ENCODE results near the gene SUSD2. TPM values are rescaled to one million over a fixed set of nuclear protein-coding genes. Genes with fewer than 3 reads are reported as not detected.

Gene SUSD2
- total and polyA plus RNA-seq, 2 of the 8 experiments (the other 6 are each of a cell fraction or from before 2014, with no cell fraction given) = 2.0 to 4.8 TPM

GRCh38 chr22:24208012-24208749 is 26.9 kb downstream of the SUSD2 start (continued):
- TF ChIP-seq, protein P1, sequence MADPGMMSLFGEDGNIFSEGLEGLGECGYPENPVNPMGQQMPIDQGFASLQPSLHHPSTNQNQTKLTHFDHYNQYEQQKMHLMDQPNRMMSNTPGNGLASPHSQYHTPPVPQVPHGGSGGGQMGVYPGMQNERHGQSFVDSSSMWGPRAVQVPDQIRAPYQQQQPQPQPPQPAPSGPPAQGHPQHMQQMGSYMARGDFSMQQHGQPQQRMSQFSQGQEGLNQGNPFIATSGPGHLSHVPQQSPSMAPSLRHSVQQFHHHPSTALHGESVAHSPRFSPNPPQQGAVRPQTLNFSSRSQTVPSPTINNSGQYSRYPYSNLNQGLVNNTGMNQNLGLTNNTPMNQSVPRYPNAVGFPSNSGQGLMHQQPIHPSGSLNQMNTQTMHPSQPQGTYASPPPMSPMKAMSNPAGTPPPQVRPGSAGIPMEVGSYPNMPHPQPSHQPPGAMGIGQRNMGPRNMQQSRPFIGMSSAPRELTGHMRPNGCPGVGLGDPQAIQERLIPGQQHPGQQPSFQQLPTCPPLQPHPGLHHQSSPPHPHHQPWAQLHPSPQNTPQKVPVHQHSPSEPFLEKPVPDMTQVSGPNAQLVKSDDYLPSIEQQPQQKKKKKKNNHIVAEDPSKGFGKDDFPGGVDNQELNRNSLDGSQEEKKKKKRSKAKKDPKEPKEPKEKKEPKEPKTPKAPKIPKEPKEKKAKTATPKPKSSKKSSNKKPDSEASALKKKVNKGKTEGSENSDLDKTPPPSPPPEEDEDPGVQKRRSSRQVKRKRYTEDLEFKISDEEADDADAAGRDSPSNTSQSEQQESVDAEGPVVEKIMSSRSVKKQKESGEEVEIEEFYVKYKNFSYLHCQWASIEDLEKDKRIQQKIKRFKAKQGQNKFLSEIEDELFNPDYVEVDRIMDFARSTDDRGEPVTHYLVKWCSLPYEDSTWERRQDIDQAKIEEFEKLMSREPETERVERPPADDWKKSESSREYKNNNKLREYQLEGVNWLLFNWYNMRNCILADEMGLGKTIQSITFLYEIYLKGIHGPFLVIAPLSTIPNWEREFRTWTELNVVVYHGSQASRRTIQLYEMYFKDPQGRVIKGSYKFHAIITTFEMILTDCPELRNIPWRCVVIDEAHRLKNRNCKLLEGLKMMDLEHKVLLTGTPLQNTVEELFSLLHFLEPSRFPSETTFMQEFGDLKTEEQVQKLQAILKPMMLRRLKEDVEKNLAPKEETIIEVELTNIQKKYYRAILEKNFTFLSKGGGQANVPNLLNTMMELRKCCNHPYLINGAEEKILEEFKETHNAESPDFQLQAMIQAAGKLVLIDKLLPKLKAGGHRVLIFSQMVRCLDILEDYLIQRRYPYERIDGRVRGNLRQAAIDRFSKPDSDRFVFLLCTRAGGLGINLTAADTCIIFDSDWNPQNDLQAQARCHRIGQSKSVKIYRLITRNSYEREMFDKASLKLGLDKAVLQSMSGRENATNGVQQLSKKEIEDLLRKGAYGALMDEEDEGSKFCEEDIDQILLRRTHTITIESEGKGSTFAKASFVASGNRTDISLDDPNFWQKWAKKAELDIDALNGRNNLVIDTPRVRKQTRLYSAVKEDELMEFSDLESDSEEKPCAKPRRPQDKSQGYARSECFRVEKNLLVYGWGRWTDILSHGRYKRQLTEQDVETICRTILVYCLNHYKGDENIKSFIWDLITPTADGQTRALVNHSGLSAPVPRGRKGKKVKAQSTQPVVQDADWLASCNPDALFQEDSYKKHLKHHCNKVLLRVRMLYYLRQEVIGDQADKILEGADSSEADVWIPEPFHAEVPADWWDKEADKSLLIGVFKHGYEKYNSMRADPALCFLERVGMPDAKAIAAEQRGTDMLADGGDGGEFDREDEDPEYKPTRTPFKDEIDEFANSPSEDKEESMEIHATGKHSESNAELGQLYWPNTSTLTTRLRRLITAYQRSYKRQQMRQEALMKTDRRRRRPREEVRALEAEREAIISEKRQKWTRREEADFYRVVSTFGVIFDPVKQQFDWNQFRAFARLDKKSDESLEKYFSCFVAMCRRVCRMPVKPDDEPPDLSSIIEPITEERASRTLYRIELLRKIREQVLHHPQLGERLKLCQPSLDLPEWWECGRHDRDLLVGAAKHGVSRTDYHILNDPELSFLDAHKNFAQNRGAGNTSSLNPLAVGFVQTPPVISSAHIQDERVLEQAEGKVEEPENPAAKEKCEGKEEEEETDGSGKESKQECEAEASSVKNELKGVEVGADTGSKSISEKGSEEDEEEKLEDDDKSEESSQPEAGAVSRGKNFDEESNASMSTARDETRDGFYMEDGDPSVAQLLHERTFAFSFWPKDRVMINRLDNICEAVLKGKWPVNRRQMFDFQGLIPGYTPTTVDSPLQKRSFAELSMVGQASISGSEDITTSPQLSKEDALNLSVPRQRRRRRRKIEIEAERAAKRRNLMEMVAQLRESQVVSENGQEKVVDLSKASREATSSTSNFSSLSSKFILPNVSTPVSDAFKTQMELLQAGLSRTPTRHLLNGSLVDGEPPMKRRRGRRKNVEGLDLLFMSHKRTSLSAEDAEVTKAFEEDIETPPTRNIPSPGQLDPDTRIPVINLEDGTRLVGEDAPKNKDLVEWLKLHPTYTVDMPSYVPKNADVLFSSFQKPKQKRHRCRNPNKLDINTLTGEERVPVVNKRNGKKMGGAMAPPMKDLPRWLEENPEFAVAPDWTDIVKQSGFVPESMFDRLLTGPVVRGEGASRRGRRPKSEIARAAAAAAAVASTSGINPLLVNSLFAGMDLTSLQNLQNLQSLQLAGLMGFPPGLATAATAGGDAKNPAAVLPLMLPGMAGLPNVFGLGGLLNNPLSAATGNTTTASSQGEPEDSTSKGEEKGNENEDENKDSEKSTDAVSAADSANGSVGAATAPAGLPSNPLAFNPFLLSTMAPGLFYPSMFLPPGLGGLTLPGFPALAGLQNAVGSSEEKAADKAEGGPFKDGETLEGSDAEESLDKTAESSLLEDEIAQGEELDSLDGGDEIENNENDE (IDR thresholded peaks at IDR 0.05; ENCODE audit: insufficient replicate concordance, low read length) = no peak
